ENCODE data around the gene TCEA2.

The TCEA2 gene

GRCh38 chr20:64036346-64037198, 26.4 kb upstream of the TCEA2 start:
- no peak for DNase-seq

- DNase-seq: no peak
These were observed 25.9 kb upstream of the TCEA2 start for GRCh38 chr20:64037199-64037497.

GRCh38 chr20:64037498-64038213, 25.3 kb upstream of the TCEA2 start:
- DNase-seq: no peak

GRCh38 chr20:64038224-64038564, 24.8 kb upstream of the TCEA2 start:
- DNase-seq: no peak

GRCh38 chr20:64038565-64039292, 24.3 kb upstream of the TCEA2 start:
- DNase-seq: peak; percentile 41

- DNase-seq: no peak
These were observed 23.5 kb upstream of the TCEA2 start for GRCh38 chr20:64039293-64040160.

GRCh38 chr20:64040231-64041039, 22.6 kb upstream of the TCEA2 start:
- no peak for DNase-seq

- no peak for DNase-seq
These were observed 21.8 kb upstream of the TCEA2 start for GRCh38 chr20:64041040-64041780.

GRCh38 chr20:64041781-64042053, 21.3 kb upstream of the TCEA2 start:
- DNase-seq: no peak

GRCh38 chr20:64042054-64042781, 20.8 kb upstream of the TCEA2 start:
- no peak for DNase-seq

- DNase-seq: no peak
These were observed 19.2 kb upstream of the TCEA2 start for GRCh38 chr20:64043768-64044167.

GRCh38 chr20:64044484-64045247, 18.3 kb upstream of the TCEA2 start:
- peak; percentile 8 for DNase-seq

GRCh38 chr20:64045346-64046011, 17.5 kb upstream of the TCEA2 start:
- no peak for DNase-seq

- DNase-seq: no peak
These were observed 16.0 kb upstream of the TCEA2 start for GRCh38 chr20:64047046-64047389.

- no peak for DNase-seq
These were observed 15.0 kb upstream of the TCEA2 start for GRCh38 chr20:64047968-64048401.

GRCh38 chr20:64048402-64049044, 14.5 kb upstream of the TCEA2 start:
- DNase-seq: no peak

- no peak for DNase-seq
These were observed 13.7 kb upstream of the TCEA2 start, which contains the start of gene SOX18 for GRCh38 chr20:64049060-64049877. TSS of gene SOX18 (minus strand) at chr20:64049639. CDS start at chr20:64049516, 123 bp downstream.

- no peak for DNase-seq
These were observed 13.1 kb upstream of the TCEA2 start for GRCh38 chr20:64049878-64050260.
